ENCODE measurements around the gene OR8G1. TPM values are rescaled to one million over a fixed set of nuclear protein-coding genes. Genes with fewer than 3 reads are reported as not detected.

The OR8G1 gene
- total RNA-seq, 1 donor from 2014 or later, result not detected

DNA sequence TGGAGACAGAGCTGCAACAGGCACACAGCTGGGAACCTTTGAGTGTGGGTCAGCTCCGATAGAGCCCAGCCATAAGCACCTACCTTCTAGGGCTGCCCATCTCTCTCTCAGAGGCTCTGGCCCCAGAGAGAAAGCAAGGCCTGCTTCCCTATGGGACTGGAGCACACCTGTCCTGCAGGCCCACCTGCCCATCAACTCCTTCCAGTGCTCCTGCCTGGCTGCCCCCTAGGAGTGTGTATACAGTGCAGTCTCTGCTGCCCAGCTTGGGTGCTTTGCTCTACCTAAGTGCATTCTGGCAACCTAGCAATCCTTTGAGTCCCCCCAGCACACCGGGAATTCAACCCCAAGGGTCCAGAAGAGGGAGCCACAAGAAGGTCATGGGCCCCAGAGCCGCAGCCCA, 36.3 kb downstream of the OR8G1 start:
- intact Hi-C loops (cut with micrococcal nuclease), result no loop called here
- H3K27me3 Mint-ChIP-seq, result peaks cover 3% of the 10 kb centered on the region
- no peaks in the 10 kb centered on the region for H3K36me3 Mint-ChIP-seq (ENCODE audit: low read depth)
- ATAC-seq (ENCODE audit: low read depth), result no peak
- H3K9me3 Mint-ChIP-seq, result peaks cover 6% of the 10 kb centered on the region
- ChIA-PET CTCF (no interaction called here), POLR2A (no interaction called here)
- no peaks in the 10 kb centered on the region for H3K4me1 Mint-ChIP-seq
- no peak overlapping the region for H3K4me3 Mint-ChIP-seq
- no peak overlapping the region for H3K27ac Mint-ChIP-seq
- TF ChIP-seq, protein P1, sequence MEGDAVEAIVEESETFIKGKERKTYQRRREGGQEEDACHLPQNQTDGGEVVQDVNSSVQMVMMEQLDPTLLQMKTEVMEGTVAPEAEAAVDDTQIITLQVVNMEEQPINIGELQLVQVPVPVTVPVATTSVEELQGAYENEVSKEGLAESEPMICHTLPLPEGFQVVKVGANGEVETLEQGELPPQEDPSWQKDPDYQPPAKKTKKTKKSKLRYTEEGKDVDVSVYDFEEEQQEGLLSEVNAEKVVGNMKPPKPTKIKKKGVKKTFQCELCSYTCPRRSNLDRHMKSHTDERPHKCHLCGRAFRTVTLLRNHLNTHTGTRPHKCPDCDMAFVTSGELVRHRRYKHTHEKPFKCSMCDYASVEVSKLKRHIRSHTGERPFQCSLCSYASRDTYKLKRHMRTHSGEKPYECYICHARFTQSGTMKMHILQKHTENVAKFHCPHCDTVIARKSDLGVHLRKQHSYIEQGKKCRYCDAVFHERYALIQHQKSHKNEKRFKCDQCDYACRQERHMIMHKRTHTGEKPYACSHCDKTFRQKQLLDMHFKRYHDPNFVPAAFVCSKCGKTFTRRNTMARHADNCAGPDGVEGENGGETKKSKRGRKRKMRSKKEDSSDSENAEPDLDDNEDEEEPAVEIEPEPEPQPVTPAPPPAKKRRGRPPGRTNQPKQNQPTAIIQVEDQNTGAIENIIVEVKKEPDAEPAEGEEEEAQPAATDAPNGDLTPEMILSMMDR (IDR thresholded peaks at IDR 0.05), result no peak
- DNase-seq, result no peak

GRCh38 chr11:124277804-124278203, 36.9 kb downstream of the OR8G1 start:
- no peak for ATAC-seq (ENCODE audit: low read depth)
- H3K36me3 Mint-ChIP-seq (ENCODE audit: low read depth), result no peaks in the 10 kb centered on the region

DNA sequence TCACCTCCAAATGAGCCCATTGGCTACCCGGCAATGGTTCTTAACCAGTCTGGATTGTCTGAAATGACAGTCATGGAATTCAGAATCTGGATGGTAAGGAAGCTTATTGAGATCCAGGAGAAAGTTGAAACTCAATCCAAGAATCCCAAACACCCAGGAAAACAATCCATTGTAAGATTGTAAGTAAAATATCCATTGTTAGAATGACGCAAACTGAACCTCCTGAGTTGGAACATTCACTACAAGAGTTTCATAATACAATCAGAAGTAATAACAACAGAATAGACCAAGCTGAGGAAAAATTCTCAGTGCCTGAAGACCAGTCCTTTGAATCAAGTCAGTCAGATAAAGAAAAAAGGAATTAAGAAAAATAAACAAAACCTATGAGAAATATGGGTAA, 37.4 kb downstream of the OR8G1 start:
- ATAC-seq (ENCODE audit: low read depth), result no peak
- no peaks in the 10 kb centered on the region for H3K36me3 Mint-ChIP-seq (ENCODE audit: low read depth)

More at GRCh38 chr11:124277804-124278203, 36.9 kb downstream of the OR8G1 start:
- Mint-ChIP-seq H3K4me3 (no peak overlapping the region), H3K9me3 (peaks cover 6% of the 10 kb centered on the region), H3K27ac (no peak overlapping the region), H3K4me1 (no peaks in the 10 kb centered on the region), H3K27me3 (peaks cover 3% of the 10 kb centered on the region)
- intact Hi-C loops (cut with micrococcal nuclease), result no loop called here
- TF ChIP-seq, protein P1 (IDR thresholded peaks at IDR 0.05), result no peak
- CTCF ChIA-PET, result no interaction called here
- DNase-seq, result no peak
- POLR2A ChIA-PET, result no interaction called here

DNA sequence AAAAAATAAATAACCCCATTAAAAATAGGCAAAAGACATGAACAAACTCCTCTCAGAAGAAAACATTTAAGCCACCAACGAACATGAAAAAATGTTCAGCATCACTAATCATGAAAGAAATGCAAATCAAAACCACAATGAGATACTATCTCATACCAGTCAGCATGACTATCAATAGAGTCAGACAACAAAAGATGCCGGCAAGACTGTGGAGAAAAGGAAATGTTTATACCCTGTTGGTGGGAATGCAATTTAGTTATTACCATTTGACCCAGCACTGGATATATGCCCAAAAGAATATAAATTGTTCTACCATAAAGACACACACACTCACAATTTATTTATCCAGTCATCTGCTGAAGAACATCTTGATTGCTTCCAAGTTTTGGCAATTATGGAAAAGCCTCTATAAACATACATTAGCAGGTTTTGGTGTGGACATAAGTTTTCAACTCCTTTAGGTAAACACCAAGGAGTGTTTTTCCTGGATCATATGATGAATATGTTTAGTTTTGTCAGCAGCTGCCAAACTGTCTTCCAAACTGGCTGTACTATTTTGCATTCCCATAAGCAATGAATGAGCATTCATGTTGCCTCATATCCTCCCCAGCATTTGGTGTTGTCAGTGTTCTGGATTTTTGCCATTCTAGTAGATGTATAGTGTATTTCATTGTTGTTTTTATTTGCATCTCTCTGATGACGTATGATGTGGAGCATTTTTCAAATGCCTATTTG, 44.9 kb downstream of the OR8G1 start:
- no peak overlapping the region for H3K4me3 Mint-ChIP-seq
- peaks cover 18% of the 10 kb centered on the region for H3K9me3 Mint-ChIP-seq
- no peak for DNase-seq
- no peaks in the 10 kb centered on the region for H3K36me3 Mint-ChIP-seq (ENCODE audit: low read depth)
- H3K27me3 Mint-ChIP-seq, result no peaks in the 10 kb centered on the region
- peaks cover 10% of the 10 kb centered on the region for H3K4me1 Mint-ChIP-seq
- CTCF ChIA-PET, result no interaction called here
- POLR2A ChIA-PET, result no interaction called here
- TF ChIP-seq, protein P1 (IDR thresholded peaks at IDR 0.05), result no peak
- no peak for ATAC-seq (ENCODE audit: low read depth)
- H3K27ac Mint-ChIP-seq, result no peak overlapping the region
- intact Hi-C loops (cut with micrococcal nuclease), result no loop called here

More for the DNA sequence above, 37.4 kb downstream of the OR8G1 start:
- no peaks in the 10 kb centered on the region for H3K4me1 Mint-ChIP-seq
- no peak overlapping the region for H3K27ac Mint-ChIP-seq
- H3K9me3 Mint-ChIP-seq, result peaks cover 7% of the 10 kb centered on the region
- ChIA-PET POLR2A (no interaction called here), CTCF (no interaction called here)
- no peak overlapping the region for H3K4me3 Mint-ChIP-seq
- intact Hi-C loops (cut with micrococcal nuclease), result no loop called here
- peaks cover 3% of the 10 kb centered on the region for H3K27me3 Mint-ChIP-seq
- no peak for DNase-seq
- TF ChIP-seq, protein P1 (IDR thresholded peaks at IDR 0.05), result no peak

DNA sequence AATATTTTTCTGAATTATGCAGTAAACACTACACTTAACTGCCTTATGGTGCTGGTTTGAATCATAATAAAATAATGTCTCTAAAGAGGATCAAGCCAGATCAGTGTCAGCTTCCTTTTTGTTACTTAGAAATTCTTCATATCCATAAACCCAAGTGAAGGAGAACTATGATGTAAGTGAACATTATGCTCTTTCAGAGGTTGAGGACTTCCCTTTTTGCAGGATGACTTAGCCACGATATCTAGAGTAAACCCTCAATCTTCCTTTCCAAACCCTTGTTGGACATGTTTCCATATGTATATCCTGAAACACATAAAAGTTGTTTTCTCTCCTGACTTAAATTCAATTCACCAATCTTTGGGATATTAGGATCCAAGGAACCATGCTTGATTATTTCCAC, 53.8 kb downstream of the OR8G1 start:
- TF ChIP-seq, protein P1 (IDR thresholded peaks at IDR 0.05), result no peak
- Mint-ChIP-seq H3K36me3 (ENCODE audit: low read depth) (no peaks in the 10 kb centered on the region), H3K9me3 (peaks cover 4% of the 10 kb centered on the region), H3K4me3 (no peak overlapping the region), H3K4me1 (no peaks in the 10 kb centered on the region), H3K27ac (no peak overlapping the region), H3K27me3 (peaks cover 1% of the 10 kb centered on the region)
- DNase-seq, result no peak
- CTCF ChIA-PET, result no interaction called here
- intact Hi-C loops (cut with micrococcal nuclease), result no loop called here
- ATAC-seq (ENCODE audit: low read depth), result no peak
- POLR2A ChIA-PET, result no interaction called here

All from activated B cell treated with CpG ODN at 0.5 μM for 24 hours (primary cell).